ENCODE data around the gene SCRN2. TPM values are rescaled to one million over a fixed set of nuclear protein-coding genes. Genes with fewer than 3 reads are reported as not detected.

The SCRN2 gene
- total RNA-seq, 1 donor from 2014 or later: 50.7 TPM

DNA sequence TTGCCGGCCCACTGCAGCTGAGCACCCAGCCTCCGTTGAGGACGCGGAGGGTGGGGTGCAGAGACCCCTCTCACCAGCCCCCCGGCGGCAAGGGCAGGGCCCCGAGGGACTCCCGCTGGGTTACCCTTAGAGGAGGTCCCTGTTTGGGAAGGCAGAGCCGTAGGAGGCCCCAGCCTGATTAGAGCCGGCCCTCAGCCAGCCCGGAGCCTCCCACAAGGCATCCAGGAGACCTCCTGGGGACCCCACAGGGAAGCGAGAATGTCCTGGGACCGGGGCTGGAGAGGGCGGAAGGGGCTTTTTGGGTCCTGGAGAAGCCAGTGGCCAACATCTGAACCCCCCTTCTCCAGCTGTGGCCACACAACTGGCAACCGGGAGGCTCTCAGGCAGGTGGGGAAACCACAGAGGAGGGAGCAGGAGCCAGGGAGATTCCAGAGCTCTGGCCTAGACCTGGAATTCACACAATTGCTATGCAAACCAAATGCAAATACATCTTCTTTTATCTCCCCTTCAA lies 31.6 kb upstream of the SCRN2 start:
- peak overlapping the region; percentile 40 for H3K27ac Mint-ChIP-seq
- H3K36me3 Mint-ChIP-seq: no peaks in the 10 kb centered on the region
- H3K9me3 Mint-ChIP-seq: no peaks in the 10 kb centered on the region
- H3K27me3 Mint-ChIP-seq (ENCODE audit: low read depth): peaks cover 9% of the 10 kb centered on the region
- peak overlapping the region; percentile 27 for H3K4me3 Mint-ChIP-seq
- TF ChIP-seq, protein P1, sequence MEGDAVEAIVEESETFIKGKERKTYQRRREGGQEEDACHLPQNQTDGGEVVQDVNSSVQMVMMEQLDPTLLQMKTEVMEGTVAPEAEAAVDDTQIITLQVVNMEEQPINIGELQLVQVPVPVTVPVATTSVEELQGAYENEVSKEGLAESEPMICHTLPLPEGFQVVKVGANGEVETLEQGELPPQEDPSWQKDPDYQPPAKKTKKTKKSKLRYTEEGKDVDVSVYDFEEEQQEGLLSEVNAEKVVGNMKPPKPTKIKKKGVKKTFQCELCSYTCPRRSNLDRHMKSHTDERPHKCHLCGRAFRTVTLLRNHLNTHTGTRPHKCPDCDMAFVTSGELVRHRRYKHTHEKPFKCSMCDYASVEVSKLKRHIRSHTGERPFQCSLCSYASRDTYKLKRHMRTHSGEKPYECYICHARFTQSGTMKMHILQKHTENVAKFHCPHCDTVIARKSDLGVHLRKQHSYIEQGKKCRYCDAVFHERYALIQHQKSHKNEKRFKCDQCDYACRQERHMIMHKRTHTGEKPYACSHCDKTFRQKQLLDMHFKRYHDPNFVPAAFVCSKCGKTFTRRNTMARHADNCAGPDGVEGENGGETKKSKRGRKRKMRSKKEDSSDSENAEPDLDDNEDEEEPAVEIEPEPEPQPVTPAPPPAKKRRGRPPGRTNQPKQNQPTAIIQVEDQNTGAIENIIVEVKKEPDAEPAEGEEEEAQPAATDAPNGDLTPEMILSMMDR (IDR thresholded peaks at IDR 0.05; ENCODE audit: unreplicated experiment): no peak
- H3K4me1 Mint-ChIP-seq: peaks cover 56% of the 10 kb centered on the region
- no peak for DNase-seq (ENCODE audit: low spot score in 2 of 2, unreplicated experiment in 2 of 2)

DNA sequence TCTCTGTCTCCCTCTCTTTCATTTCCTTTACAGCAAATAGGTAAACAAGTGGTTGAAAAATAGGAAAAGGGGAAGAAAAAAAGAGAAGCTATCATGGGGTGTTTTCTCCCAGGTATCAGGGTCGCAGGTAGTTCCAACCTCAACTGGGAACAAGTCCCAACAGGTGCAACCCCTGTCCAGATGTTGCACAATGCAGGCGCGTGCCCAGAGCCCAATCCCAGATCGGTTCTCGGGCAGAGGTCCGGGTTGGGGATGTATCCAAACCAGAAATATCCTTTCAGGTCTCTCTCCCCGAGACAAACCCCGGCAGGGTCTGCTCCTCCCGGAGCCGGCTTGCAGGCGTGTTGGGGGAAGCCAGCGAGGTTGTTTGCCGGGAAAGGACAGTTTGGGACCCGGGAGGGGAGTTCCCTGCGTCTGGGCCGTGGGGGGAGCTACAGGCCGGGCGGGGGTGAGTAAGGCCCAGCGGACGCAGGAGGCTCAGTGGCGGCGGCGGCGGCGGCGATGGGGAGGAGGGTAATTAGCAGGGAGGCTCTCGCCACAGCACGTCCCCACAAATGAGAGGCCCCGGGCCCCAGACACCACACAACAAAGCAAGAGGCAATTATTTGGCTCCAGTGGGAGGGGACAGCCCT lies 31.1 kb upstream of the SCRN2 start:
- Mint-ChIP-seq H3K9me3 (no peaks in the 10 kb centered on the region), H3K27ac (peak overlapping the region; percentile 30), H3K4me3 (peak overlapping the region; percentile 55), H3K27me3 (ENCODE audit: low read depth) (peaks cover 10% of the 10 kb centered on the region), H3K36me3 (no peaks in the 10 kb centered on the region), H3K4me1 (peaks cover 53% of the 10 kb centered on the region)
- no peak for DNase-seq (ENCODE audit: low spot score in 2 of 2, unreplicated experiment in 2 of 2)
- TF ChIP-seq, protein P1 (IDR thresholded peaks at IDR 0.05; ENCODE audit: unreplicated experiment): no peak

DNA sequence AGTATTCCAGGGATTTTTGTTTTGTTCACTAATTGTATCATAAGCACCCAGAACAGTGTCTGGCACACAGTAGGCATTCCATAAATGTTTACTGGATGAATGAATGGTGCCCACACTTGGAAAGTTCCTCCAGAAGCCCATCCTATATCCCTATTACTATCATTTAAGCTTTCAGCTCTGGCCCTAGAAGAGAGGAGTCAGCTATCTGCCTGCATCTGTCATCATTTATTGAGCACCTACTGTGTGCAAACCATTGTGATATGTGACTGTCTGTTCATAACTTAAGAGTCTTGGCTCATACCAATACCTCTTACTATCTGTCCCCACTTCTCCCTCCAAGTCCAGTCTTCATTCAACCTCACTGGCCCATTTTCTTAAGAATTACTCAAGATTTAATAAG lies 30.0 kb upstream of the SCRN2 start:
- H3K36me3 Mint-ChIP-seq: no peaks in the 10 kb centered on the region
- no peak overlapping the region for H3K27ac Mint-ChIP-seq
- H3K9me3 Mint-ChIP-seq: no peaks in the 10 kb centered on the region
- TF ChIP-seq, protein P1 (IDR thresholded peaks at IDR 0.05; ENCODE audit: unreplicated experiment): no peak
- H3K4me1 Mint-ChIP-seq: peaks cover 60% of the 10 kb centered on the region
- H3K4me3 Mint-ChIP-seq: no peak overlapping the region
- H3K27me3 Mint-ChIP-seq (ENCODE audit: low read depth): peaks cover 20% of the 10 kb centered on the region
- DNase-seq (ENCODE audit: low spot score in 2 of 2, unreplicated experiment in 2 of 2): no peak

DNA sequence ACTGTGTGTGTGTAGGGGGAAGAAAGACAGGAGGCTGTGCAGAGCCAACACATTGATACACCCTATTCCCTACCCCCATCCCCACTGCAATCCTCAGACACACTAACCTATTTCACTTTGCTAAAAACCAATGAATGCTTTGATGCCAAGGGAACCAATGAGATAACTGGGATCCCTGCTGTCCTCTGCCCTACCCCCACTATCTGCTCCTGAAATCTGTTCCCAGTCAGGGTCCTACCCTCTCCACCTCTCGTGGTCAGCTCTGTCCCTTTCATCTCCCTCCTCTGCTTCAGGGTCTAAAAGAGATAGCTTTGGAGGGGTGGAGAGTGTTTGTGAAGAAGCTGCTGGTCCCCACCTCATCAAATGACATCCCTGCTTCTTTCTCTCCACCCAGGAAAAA lies 29.0 kb upstream of the SCRN2 start:
- H3K36me3 Mint-ChIP-seq: no peaks in the 10 kb centered on the region
- TF ChIP-seq, protein P1 (IDR thresholded peaks at IDR 0.05; ENCODE audit: unreplicated experiment): no peak
- peaks cover 25% of the 10 kb centered on the region for H3K27me3 Mint-ChIP-seq (ENCODE audit: low read depth)
- peaks cover 59% of the 10 kb centered on the region for H3K4me1 Mint-ChIP-seq
- no peak overlapping the region for H3K27ac Mint-ChIP-seq
- no peak for DNase-seq (ENCODE audit: low spot score in 2 of 2, unreplicated experiment in 2 of 2)
- H3K9me3 Mint-ChIP-seq: no peaks in the 10 kb centered on the region
- H3K4me3 Mint-ChIP-seq: no peak overlapping the region

DNA sequence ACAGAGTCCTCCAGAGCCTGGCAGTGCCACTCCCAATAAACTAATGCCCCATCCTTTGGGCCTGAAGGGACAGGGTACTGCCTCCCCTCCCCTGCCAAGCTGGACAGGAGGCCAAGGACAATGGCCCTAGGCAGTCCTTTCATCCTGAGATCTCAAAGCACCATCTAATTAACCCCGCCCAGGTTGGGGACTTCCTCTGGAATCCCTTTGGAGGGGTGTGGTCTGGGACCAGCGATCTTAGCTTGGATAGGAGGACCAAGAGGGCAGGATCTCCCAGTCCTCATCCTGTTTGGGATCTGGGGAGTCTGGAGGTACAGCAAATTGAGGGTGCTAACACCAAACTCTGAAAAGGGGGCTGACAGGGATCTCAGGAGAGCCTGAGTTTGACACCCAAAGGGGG lies 28.0 kb upstream of the SCRN2 start:
- Mint-ChIP-seq H3K27me3 (ENCODE audit: low read depth) (peaks cover 26% of the 10 kb centered on the region), H3K36me3 (no peaks in the 10 kb centered on the region), H3K9me3 (no peaks in the 10 kb centered on the region), H3K27ac (no peak overlapping the region), H3K4me1 (peaks cover 57% of the 10 kb centered on the region), H3K4me3 (no peak overlapping the region)
- DNase-seq (ENCODE audit: low spot score in 2 of 2, unreplicated experiment in 2 of 2): no peak
- TF ChIP-seq, protein P1 (IDR thresholded peaks at IDR 0.05; ENCODE audit: unreplicated experiment): no peak
